Body of pancreas (tissue), 4 donors: Measurements from ENCODE around the gene ACLY. TPM values are rescaled to one million over a fixed set of nuclear protein-coding genes. Genes with fewer than 3 reads are reported as not detected.

Source experiments
- ATAC-seq: fragments of 150-250 bp; one replicate; pipeline ENCODE4 v1.9.1; 2016
- DNase-seq, 4 donors: peaks; one replicate each; pipeline ENCODE4 v3.0.0-alpha.2; 2019
- H3K27ac ChIP-seq, 4 donors: fragments of 200-600 bp; sonication (generic); 1 replicate in 3 of 4; 2 replicates in 1 of 4; pipeline versions ENCODE4 v1.5.1 to v1.6.1; 2016 to 2019; ENCODE audit warnings: mild to moderate bottlenecking in 1 of 4, mixed read lengths in 1 of 4, moderate library complexity in 1 of 4
- H3K27me3 ChIP-seq, 2 donors: fragments of 200-600 bp; sonication (generic); one replicate each; pipeline ENCODE4 v1.6.0; 2016; ENCODE audit warnings: mild to moderate bottlenecking in 1 of 2
- H3K36me3 ChIP-seq, 2 donors: fragments of 200-600 bp; sonication (generic); replicated peaks in 1 of 2; 2 replicates each; pipeline ENCODE4 v1.5.1; 2016; ENCODE audit warnings: low read depth in 2 of 2; ENCODE audit not compliant: insufficient read depth in 1 of 2
- H3K4me1 ChIP-seq: fragments of 200-600 bp; sonication (generic); one replicate; pipeline ENCODE4 v1.6.0; 2016
- H3K4me3 ChIP-seq, 2 donors: fragments of 200-600 bp; sonication (generic); 1 replicate in 1 of 2; 2 replicates in 1 of 2; pipeline ENCODE4 v1.5.1; 2016 to 2019
- H3K9me3 ChIP-seq, 3 donors: fragments of 200-600 bp; sonication (generic); 1 replicate in 2 of 3; 2 replicates in 1 of 3; pipeline ENCODE4 v1.5.1; 2016
- CTCF ChIP-seq, 7 experiments: fragments of 450-650 bp in 4 of 7; fragments of 200-600 bp in 3 of 7; sonication (generic) in 3 of 7; IDR thresholded peaks; one replicate each; pipeline ENCODE4 v1.5.1; 2016 to 2019; ENCODE audit warnings: antibody characterized with exemption in 7 of 7
- POLR2A ChIP-seq, 3 donors: fragments of 450-650 bp; IDR thresholded peaks; one replicate each; pipeline ENCODE4 v1.6.1; 2016; ENCODE audit warnings: antibody characterized with exemption in 3 of 3, mild to moderate bottlenecking in 2 of 3
- WGBS, 2 donors: methylation state at CpG; one replicate each; pipeline ENCODE4 v1.1.5; 2017; 5-methylcytosine and 5-hydroxymethylcytosine counted together
- intact Hi-C: fragments of 100-400 bp; cut with DNase I; formaldehyde crosslinking; loops from one replicate; pipeline ENCODE4 v1.15.1; 2023
- total RNA-seq, 2 donors: library from RNA; depleted of rRNA; stranded (reverse); fragments of >200 nt; gene quantifications; one replicate each; pipeline ENCODE4 v1.1.0, GENCODE V29; 2016

Gene ACLY
- total RNA-seq: 10 to 100 TPM; 39.2 to 59.0 TPM

GRCh38 chr17:41918314-41919164 lies at the start of gene ACLY:
Gene ACLY, minus strand, starts transcription at chr17:41918951. Its CDS starts 5,078 bp downstream, at chr17:41913873.
- WGBS, 2 donors: 0% methylated on average over 75 of the region's 80 CpGs; no CpG with 5 or more reads in 1 of the 2 donors

GRCh38 chr17:41967921-41968578 lies 49.3 kb upstream of the ACLY start:
- Histone ChIP-seq H3K36me3 (no peaks in the 10 kb centered on the region), H3K4me1 (peaks cover 73% of the 10 kb centered on the region), H3K9me3 (no peaks in the 10 kb centered on the region), H3K27me3 (no peaks in the 10 kb centered on the region), H3K27ac (peak overlapping the region; percentile 89 to 96 (median 94)), H3K4me3 (no peak overlapping the region)
- TF ChIP-seq CTCF (IDR thresholded peaks at IDR 0.05) (no peak), POLR2A (IDR thresholded peaks at IDR 0.05) (no peak)
- DNase-seq (no peak), ATAC-seq (no peak)
- intact Hi-C loops: no loop called here
- WGBS, 2 donors: 70 to 71% methylated on average over 9 to 34 of the region's 37 CpGs

More at GRCh38 chr17:41918314-41919164, at the start of gene ACLY:
- TF ChIP-seq POLR2A (IDR thresholded peaks at IDR 0.05) (peak; percentile 75 to 92 (median 92)), CTCF (IDR thresholded peaks at IDR 0.05) (peak in 1 of 7 experiments; percentile 4)
- Histone ChIP-seq H3K9me3 (no peaks in the 10 kb centered on the region), H3K4me1 (peaks cover 48% of the 10 kb centered on the region), H3K4me3 (peak within 1 kb of the TSS; percentile 87 to 99), H3K27me3 (no peaks in the 10 kb centered on the region), H3K36me3 (no peaks in the 10 kb centered on the region), H3K27ac (peak within 1 kb of the TSS; percentile 85 to 96 (median 91))
- ATAC-seq (peak; percentile 95), DNase-seq (peak; percentile 97 to 99 (median 98))
- intact Hi-C loops: no loop called here

GRCh38 chr17:41967141-41967920 lies 48.6 kb upstream of the ACLY start:
- Histone ChIP-seq H3K4me1 (peaks cover 73% of the 10 kb centered on the region), H3K36me3 (no peaks in the 10 kb centered on the region), H3K9me3 (no peaks in the 10 kb centered on the region), H3K4me3 (peak overlapping the region; percentile 66 to 91), H3K27ac (peak overlapping the region; percentile 89 to 96 (median 94)), H3K27me3 (no peaks in the 10 kb centered on the region)
- TF ChIP-seq POLR2A (IDR thresholded peaks at IDR 0.05) (no peak), CTCF (IDR thresholded peaks at IDR 0.05) (no peak)
- ATAC-seq (no peak), DNase-seq (peak; percentile 42 to 51 (median 43))
- WGBS, 2 donors: 5 to 13% methylated on average over 14 to 33 of the region's 39 CpGs
- intact Hi-C loops: no loop called here

- Histone ChIP-seq H3K4me1 (peaks cover 73% of the 10 kb centered on the region), H3K27me3 (no peaks in the 10 kb centered on the region), H3K4me3 (peak within 1 kb of the TSS; percentile 66 to 91), H3K36me3 (no peaks in the 10 kb centered on the region), H3K27ac (peak within 1 kb of the TSS; percentile 89 to 96 (median 94)), H3K9me3 (no peaks in the 10 kb centered on the region)
- ATAC-seq (peak; percentile 86), DNase-seq (peak; percentile 93 to 96 (median 94))
- WGBS, 2 donors: 0 to 1% methylated on average over 22 to 67 of the region's 71 CpGs
- TF ChIP-seq CTCF (IDR thresholded peaks at IDR 0.05): no peak
- peak; percentile 81 to 87 (median 81) for TF ChIP-seq POLR2A (IDR thresholded peaks at IDR 0.05)
- intact Hi-C loops: no loop called here
These were observed 47.9 kb upstream of the ACLY start, which contains the start of gene CNP for GRCh38 chr17:41966463-41967140. Gene CNP, plus strand, starts transcription at chr17:41966795. Its CDS starts 90 bp downstream, at chr17:41966885.
